ENCODE measurements around the gene IGFL3. TPM values are rescaled to one million over a fixed set of nuclear protein-coding genes. Genes with fewer than 3 reads are reported as not detected.
A peak's percentile ranks its signal among the peaks of the same experiment; 100 is the strongest.

Gene IGFL3
- total RNA-seq, 1 experiment from 2014 or later, result not detected

DNA sequence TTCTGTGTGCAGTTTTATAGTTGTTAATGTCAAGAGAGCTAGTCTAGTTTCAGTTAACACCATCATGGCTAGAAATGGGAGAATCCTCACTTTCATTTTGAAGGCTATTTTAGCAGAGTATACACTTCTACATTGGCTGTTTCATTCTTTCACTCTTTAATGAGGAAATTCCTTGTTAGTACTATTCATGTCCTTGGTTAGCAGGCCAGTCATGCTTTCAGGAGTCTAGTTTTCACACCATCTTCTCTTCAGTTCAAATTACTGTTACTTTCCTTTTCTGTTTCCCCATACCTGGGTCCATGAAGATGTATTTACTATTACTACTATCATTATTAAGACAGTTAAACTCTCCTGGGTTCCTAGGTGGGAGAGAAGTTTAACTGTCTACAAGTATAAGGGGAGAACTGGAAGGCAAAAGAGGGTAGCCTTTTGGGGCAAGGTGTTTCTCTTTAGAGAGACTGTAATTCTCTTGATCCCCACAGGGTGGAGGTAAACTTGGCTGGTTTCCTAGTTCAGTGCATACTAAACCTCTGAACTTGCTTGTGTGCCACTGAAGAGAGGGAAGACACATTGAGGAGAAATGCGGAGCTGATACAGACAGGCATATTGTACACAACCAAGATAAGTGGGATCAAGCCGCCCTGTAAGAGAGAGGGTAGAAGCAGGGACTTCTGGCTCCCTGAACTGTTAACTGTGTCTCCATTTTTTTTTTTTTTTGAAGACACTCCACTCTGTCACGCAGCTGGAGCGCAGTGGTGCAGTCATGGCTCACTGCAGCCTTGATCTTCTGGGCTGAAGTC lies 42.4 kb downstream of the IGFL3 start:
- DNase-seq (ENCODE audit: low spot score) (no peak), ATAC-seq (peak; percentile 57)
- no peak overlapping the region for H3K4me3 Mint-ChIP-seq
- H3K36me3 Mint-ChIP-seq, result no peaks in the 10 kb centered on the region
- TF ChIP-seq ATF1 (CRISPR knock-in tag; IDR thresholded peaks at IDR 0.05) (no peak), ERG (CRISPR knock-in tag; IDR thresholded peaks at IDR 0.05) (no peak), ZNF416 (CRISPR knock-in tag; IDR thresholded peaks at IDR 0.05) (no peak)
- TF ChIP-seq, protein P1, sequence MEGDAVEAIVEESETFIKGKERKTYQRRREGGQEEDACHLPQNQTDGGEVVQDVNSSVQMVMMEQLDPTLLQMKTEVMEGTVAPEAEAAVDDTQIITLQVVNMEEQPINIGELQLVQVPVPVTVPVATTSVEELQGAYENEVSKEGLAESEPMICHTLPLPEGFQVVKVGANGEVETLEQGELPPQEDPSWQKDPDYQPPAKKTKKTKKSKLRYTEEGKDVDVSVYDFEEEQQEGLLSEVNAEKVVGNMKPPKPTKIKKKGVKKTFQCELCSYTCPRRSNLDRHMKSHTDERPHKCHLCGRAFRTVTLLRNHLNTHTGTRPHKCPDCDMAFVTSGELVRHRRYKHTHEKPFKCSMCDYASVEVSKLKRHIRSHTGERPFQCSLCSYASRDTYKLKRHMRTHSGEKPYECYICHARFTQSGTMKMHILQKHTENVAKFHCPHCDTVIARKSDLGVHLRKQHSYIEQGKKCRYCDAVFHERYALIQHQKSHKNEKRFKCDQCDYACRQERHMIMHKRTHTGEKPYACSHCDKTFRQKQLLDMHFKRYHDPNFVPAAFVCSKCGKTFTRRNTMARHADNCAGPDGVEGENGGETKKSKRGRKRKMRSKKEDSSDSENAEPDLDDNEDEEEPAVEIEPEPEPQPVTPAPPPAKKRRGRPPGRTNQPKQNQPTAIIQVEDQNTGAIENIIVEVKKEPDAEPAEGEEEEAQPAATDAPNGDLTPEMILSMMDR (IDR thresholded peaks at IDR 0.05), result peak; percentile 62
- POLR2A ChIA-PET, result no interaction called here
- no peak overlapping the region for H3K27ac Mint-ChIP-seq
- CTCF ChIA-PET, result interaction anchor here (0.6 to 2.3 kb wide), 17 partner anchors 15 to 265 kb away, joined by 3 to 36 read pairs (median 3); no protein-coding TSS in a partner anchor
- peaks cover 28% of the 10 kb centered on the region for H3K9me3 Mint-ChIP-seq
- H3K4me1 Mint-ChIP-seq, result peaks cover 3% of the 10 kb centered on the region
- H3K27me3 Mint-ChIP-seq (ENCODE audit: low read depth), result peaks cover 52% of the 10 kb centered on the region

DNA sequence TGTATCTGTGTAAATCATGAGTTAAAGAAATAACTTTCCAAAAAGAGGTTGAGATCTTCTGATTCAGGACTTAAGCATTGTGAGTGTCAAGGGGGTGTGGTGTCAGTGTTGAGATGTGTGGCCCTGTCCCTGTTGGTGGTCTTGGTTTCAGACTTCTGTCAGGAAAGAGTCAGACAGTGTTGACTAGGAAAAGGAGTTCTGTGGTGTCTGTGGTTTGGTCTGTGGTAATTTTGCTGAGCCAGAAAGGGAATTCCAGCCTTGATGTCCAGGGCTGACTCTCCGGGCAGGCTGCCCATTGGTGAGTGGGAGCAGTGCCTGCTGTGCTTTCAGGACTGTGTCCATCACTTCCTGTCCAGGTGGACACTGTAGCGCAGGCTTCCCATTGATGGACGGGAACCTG lies 43.9 kb downstream of the IGFL3 start:
- TF ChIP-seq ZBTB43 (CRISPR knock-in tag; IDR thresholded peaks at IDR 0.05) (no peak), ZSCAN18 (CRISPR knock-in tag; IDR thresholded peaks at IDR 0.05) (no peak), NFYB (CRISPR knock-in tag; conservative IDR thresholded peaks at IDR 0.05; ENCODE audit: low read depth) (no peak), EMX1 (CRISPR knock-in tag; IDR thresholded peaks at IDR 0.05) (no peak), GTF2I (CRISPR knock-in tag; conservative IDR thresholded peaks at IDR 0.05) (no peak), TP53 (CRISPR knock-in tag; IDR thresholded peaks at IDR 0.05) (no peak), ETV6 (CRISPR knock-in tag; IDR thresholded peaks at IDR 0.05) (no peak), CREB1 (CRISPR knock-in tag; IDR thresholded peaks at IDR 0.05) (no peak), CBFB (CRISPR knock-in tag; IDR thresholded peaks at IDR 0.05; ENCODE audit: low read depth) (no peak), ZNF416 (CRISPR knock-in tag; IDR thresholded peaks at IDR 0.05) (no peak), IRF1 (CRISPR knock-in tag; IDR thresholded peaks at IDR 0.05) (no peak)
- TF ChIP-seq, protein P2, sequence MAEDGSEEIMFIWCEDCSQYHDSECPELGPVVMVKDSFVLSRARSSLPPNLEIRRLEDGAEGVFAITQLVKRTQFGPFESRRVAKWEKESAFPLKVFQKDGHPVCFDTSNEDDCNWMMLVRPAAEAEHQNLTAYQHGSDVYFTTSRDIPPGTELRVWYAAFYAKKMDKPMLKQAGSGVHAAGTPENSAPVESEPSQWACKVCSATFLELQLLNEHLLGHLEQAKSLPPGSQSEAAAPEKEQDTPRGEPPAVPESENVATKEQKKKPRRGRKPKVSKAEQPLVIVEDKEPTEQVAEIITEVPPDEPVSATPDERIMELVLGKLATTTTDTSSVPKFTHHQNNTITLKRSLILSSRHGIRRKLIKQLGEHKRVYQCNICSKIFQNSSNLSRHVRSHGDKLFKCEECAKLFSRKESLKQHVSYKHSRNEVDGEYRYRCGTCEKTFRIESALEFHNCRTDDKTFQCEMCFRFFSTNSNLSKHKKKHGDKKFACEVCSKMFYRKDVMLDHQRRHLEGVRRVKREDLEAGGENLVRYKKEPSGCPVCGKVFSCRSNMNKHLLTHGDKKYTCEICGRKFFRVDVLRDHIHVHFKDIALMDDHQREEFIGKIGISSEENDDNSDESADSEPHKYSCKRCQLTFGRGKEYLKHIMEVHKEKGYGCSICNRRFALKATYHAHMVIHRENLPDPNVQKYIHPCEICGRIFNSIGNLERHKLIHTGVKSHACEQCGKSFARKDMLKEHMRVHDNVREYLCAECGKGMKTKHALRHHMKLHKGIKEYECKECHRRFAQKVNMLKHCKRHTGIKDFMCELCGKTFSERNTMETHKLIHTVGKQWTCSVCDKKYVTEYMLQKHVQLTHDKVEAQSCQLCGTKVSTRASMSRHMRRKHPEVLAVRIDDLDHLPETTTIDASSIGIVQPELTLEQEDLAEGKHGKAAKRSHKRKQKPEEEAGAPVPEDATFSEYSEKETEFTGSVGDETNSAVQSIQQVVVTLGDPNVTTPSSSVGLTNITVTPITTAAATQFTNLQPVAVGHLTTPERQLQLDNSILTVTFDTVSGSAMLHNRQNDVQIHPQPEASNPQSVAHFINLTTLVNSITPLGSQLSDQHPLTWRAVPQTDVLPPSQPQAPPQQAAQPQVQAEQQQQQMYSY (CRISPR knock-in tag; IDR thresholded peaks at IDR 0.05), result no peak
- TF ChIP-seq, protein P3, sequence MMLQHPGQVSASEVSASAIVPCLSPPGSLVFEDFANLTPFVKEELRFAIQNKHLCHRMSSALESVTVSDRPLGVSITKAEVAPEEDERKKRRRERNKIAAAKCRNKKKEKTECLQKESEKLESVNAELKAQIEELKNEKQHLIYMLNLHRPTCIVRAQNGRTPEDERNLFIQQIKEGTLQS (CRISPR knock-in tag; conservative IDR thresholded peaks at IDR 0.05), result no peak
- H3K27ac Mint-ChIP-seq, result no peak overlapping the region
- peaks cover 67% of the 10 kb centered on the region for H3K27me3 Mint-ChIP-seq (ENCODE audit: low read depth)
- H3K4me3 Mint-ChIP-seq, result no peak overlapping the region
- no peak for ATAC-seq
- ChIA-PET POLR2A (no interaction called here), CTCF (interaction anchor here (1.4 to 4.8 kb wide), 4 partner anchors 52 to 181 kb away, joined by 4 to 154 read pairs (median 18); no protein-coding TSS in a partner anchor)
- DNase-seq (ENCODE audit: low spot score), result no peak
- peaks cover 5% of the 10 kb centered on the region for H3K4me1 Mint-ChIP-seq
- peaks cover 12% of the 10 kb centered on the region for H3K9me3 Mint-ChIP-seq
- no peaks in the 10 kb centered on the region for H3K36me3 Mint-ChIP-seq

All from WTC11 (cell line).